ENCODE results near the gene CPSF7.

The CPSF7 gene

GRCh38 chr11:61375761-61376108, 54.0 kb downstream of the CPSF7 start:
- peaks cover 0 to 8% (median 2%) of the 10 kb centered on the region in 5 donors for H3K36me3 ChIP-seq (ENCODE audit: control insufficient read depth in 5 of 5, insufficient read depth in 5 of 5, low read length in 5 of 5)
- H3K4me1 ChIP-seq (ENCODE audit: control insufficient read depth in 5 of 5, insufficient read depth in 5 of 5, low read length in 5 of 5): peaks cover 0 to 22% (median 10%) of the 10 kb centered on the region in 5 donors
- H3K27me3 ChIP-seq (ENCODE audit: control insufficient read depth in 5 of 5, insufficient read depth in 4 of 5, low read length in 5 of 5): no peaks in the 10 kb centered on the region
- no peak overlapping the region for H3K9ac ChIP-seq (ENCODE audit: low read length in 5 of 5)
- H3K9me3 ChIP-seq (ENCODE audit: control insufficient read depth in 5 of 5, low read length in 5 of 5): no peaks in the 10 kb centered on the region
- no peak overlapping the region for H3K4me3 ChIP-seq (ENCODE audit: low read depth in 1 of 5, low read length in 5 of 5)
- no peak overlapping the region for H3K27ac ChIP-seq (ENCODE audit: low read depth, low read length)

- peaks cover 6 to 26% (median 24%) of the 10 kb centered on the region in 5 donors for H3K4me1 ChIP-seq (ENCODE audit: control insufficient read depth in 5 of 5, insufficient read depth in 5 of 5, low read length in 5 of 5)
- H3K9ac ChIP-seq (ENCODE audit: low read length in 5 of 5): no peak overlapping the region
- no peaks in the 10 kb centered on the region for H3K27me3 ChIP-seq (ENCODE audit: control insufficient read depth in 5 of 5, insufficient read depth in 4 of 5, low read length in 5 of 5)
- no peak overlapping the region for H3K4me3 ChIP-seq (ENCODE audit: low read depth in 1 of 5, low read length in 5 of 5)
- H3K27ac ChIP-seq (ENCODE audit: low read depth, low read length): no peak overlapping the region
- no peaks in the 10 kb centered on the region for H3K9me3 ChIP-seq (ENCODE audit: control insufficient read depth in 5 of 5, low read length in 5 of 5)
- H3K36me3 ChIP-seq (ENCODE audit: control insufficient read depth in 5 of 5, insufficient read depth in 5 of 5, low read length in 5 of 5): peaks cover 0 to 30% (median 21%) of the 10 kb centered on the region in 5 donors
Measured at GRCh38 chr11:61372659-61373420, 56.9 kb downstream of the CPSF7 start.

- H3K4me1 ChIP-seq (ENCODE audit: control insufficient read depth in 5 of 5, insufficient read depth in 5 of 5, low read length in 5 of 5): peaks cover 5 to 25% (median 21%) of the 10 kb centered on the region in 5 donors
- peak overlapping the region; percentile 85 for H3K27ac ChIP-seq (ENCODE audit: low read depth, low read length)
- H3K27me3 ChIP-seq (ENCODE audit: control insufficient read depth in 5 of 5, insufficient read depth in 4 of 5, low read length in 5 of 5): no peaks in the 10 kb centered on the region
- no peak overlapping the region for H3K9ac ChIP-seq (ENCODE audit: low read length in 5 of 5)
- H3K9me3 ChIP-seq (ENCODE audit: control insufficient read depth in 5 of 5, low read length in 5 of 5): no peaks in the 10 kb centered on the region
- H3K4me3 ChIP-seq (ENCODE audit: low read depth in 1 of 5, low read length in 5 of 5): no peak overlapping the region
- peaks cover 7 to 50% (median 41%) of the 10 kb centered on the region in 5 donors for H3K36me3 ChIP-seq (ENCODE audit: control insufficient read depth in 5 of 5, insufficient read depth in 5 of 5, low read length in 5 of 5)
Measured at GRCh38 chr11:61370349-61371005, 59.3 kb downstream of the CPSF7 start.

GRCh38 chr11:61369372-61370348, 60.1 kb downstream of the CPSF7 start:
- Histone ChIP-seq H3K36me3 (ENCODE audit: control insufficient read depth in 5 of 5, insufficient read depth in 5 of 5, low read length in 5 of 5) (peaks cover 7 to 49% (median 41%) of the 10 kb centered on the region in 5 donors), H3K27ac (ENCODE audit: low read depth, low read length) (peak overlapping the region; percentile 85)

GRCh38 chr11:61368646-61369045, 61.1 kb downstream of the CPSF7 start:
- Histone ChIP-seq H3K27me3 (ENCODE audit: control insufficient read depth in 5 of 5, insufficient read depth in 4 of 5, low read length in 5 of 5) (no peaks in the 10 kb centered on the region), H3K9ac (ENCODE audit: low read length in 5 of 5) (no peak overlapping the region), H3K9me3 (ENCODE audit: control insufficient read depth in 5 of 5, low read length in 5 of 5) (no peaks in the 10 kb centered on the region), H3K4me1 (ENCODE audit: control insufficient read depth in 5 of 5, insufficient read depth in 5 of 5, low read length in 5 of 5) (peaks cover 5 to 32% (median 25%) of the 10 kb centered on the region in 5 donors), H3K4me3 (ENCODE audit: low read depth in 1 of 5, low read length in 5 of 5) (no peak overlapping the region), H3K36me3 (ENCODE audit: control insufficient read depth in 5 of 5, insufficient read depth in 5 of 5, low read length in 5 of 5) (peaks cover 12 to 58% (median 49%) of the 10 kb centered on the region in 5 donors), H3K27ac (ENCODE audit: low read depth, low read length) (peak overlapping the region; percentile 85)

More at GRCh38 chr11:61369372-61370348, 60.1 kb downstream of the CPSF7 start:
- Histone ChIP-seq H3K27me3 (ENCODE audit: control insufficient read depth in 5 of 5, insufficient read depth in 4 of 5, low read length in 5 of 5) (no peaks in the 10 kb centered on the region), H3K4me3 (ENCODE audit: low read depth in 1 of 5, low read length in 5 of 5) (no peak overlapping the region), H3K9me3 (ENCODE audit: control insufficient read depth in 5 of 5, low read length in 5 of 5) (no peaks in the 10 kb centered on the region), H3K9ac (ENCODE audit: low read length in 5 of 5) (no peak overlapping the region), H3K4me1 (ENCODE audit: control insufficient read depth in 5 of 5, insufficient read depth in 5 of 5, low read length in 5 of 5) (peaks cover 5 to 25% (median 21%) of the 10 kb centered on the region in 5 donors)

- Histone ChIP-seq H3K36me3 (ENCODE audit: control insufficient read depth in 5 of 5, insufficient read depth in 5 of 5, low read length in 5 of 5) (peaks cover 13 to 58% (median 49%) of the 10 kb centered on the region in 5 donors), H3K4me3 (ENCODE audit: low read depth in 1 of 5, low read length in 5 of 5) (no peak overlapping the region), H3K27ac (ENCODE audit: low read depth, low read length) (peak overlapping the region; percentile 1), H3K27me3 (ENCODE audit: control insufficient read depth in 5 of 5, insufficient read depth in 4 of 5, low read length in 5 of 5) (no peaks in the 10 kb centered on the region), H3K9me3 (ENCODE audit: control insufficient read depth in 5 of 5, low read length in 5 of 5) (no peaks in the 10 kb centered on the region), H3K4me1 (ENCODE audit: control insufficient read depth in 5 of 5, insufficient read depth in 5 of 5, low read length in 5 of 5) (peaks cover 5 to 44% (median 38%) of the 10 kb centered on the region in 5 donors), H3K9ac (ENCODE audit: low read length in 5 of 5) (no peak overlapping the region)
Measured at GRCh38 chr11:61367406-61367805, 62.4 kb downstream of the CPSF7 start.

GRCh38 chr11:61364012-61364675, 65.6 kb downstream of the CPSF7 start:
- Histone ChIP-seq H3K9me3 (ENCODE audit: control insufficient read depth in 5 of 5, low read length in 5 of 5) (no peaks in the 10 kb centered on the region), H3K27ac (ENCODE audit: low read depth, low read length) (no peak overlapping the region), H3K4me1 (ENCODE audit: control insufficient read depth in 5 of 5, insufficient read depth in 5 of 5, low read length in 5 of 5) (peaks cover 7 to 52% (median 48%) of the 10 kb centered on the region in 5 donors), H3K9ac (ENCODE audit: low read length in 5 of 5) (peak overlapping the region in 1 of 5 donors; percentile 54), H3K27me3 (ENCODE audit: control insufficient read depth in 5 of 5, insufficient read depth in 4 of 5, low read length in 5 of 5) (no peaks in the 10 kb centered on the region), H3K4me3 (ENCODE audit: low read depth in 1 of 5, low read length in 5 of 5) (no peak overlapping the region), H3K36me3 (ENCODE audit: control insufficient read depth in 5 of 5, insufficient read depth in 5 of 5, low read length in 5 of 5) (peaks cover 13 to 47% (median 39%) of the 10 kb centered on the region in 5 donors)

- Histone ChIP-seq H3K4me3 (ENCODE audit: low read depth in 1 of 5, low read length in 5 of 5) (peak overlapping the region; percentile 70 to 98 (median 85)), H3K27me3 (ENCODE audit: control insufficient read depth in 5 of 5, insufficient read depth in 4 of 5, low read length in 5 of 5) (no peaks in the 10 kb centered on the region), H3K4me1 (ENCODE audit: control insufficient read depth in 5 of 5, insufficient read depth in 5 of 5, low read length in 5 of 5) (peaks cover 7 to 50% (median 47%) of the 10 kb centered on the region in 5 donors), H3K27ac (ENCODE audit: low read depth, low read length) (peak overlapping the region; percentile 97), H3K9ac (ENCODE audit: low read length in 5 of 5) (peak overlapping the region; percentile 83 to 99 (median 96)), H3K36me3 (ENCODE audit: control insufficient read depth in 5 of 5, insufficient read depth in 5 of 5, low read length in 5 of 5) (peaks cover 10 to 33% (median 27%) of the 10 kb centered on the region in 5 donors), H3K9me3 (ENCODE audit: control insufficient read depth in 5 of 5, low read length in 5 of 5) (no peaks in the 10 kb centered on the region)
Measured at GRCh38 chr11:61362542-61362875, 67.3 kb downstream of the CPSF7 start.
